ENCODE results near the gene ANKMY1. TPM values are rescaled to one million over a fixed set of nuclear protein-coding genes. Genes with fewer than 3 reads are reported as not detected.

Gene ANKMY1
- total and polyA plus RNA-seq, 5 donors from 2014 or later, result 3.8 to 37.2 (median 9.6) TPM

- Histone ChIP-seq H3K36me3 (ENCODE audit: control insufficient read depth, insufficient read depth, low read length) (peaks cover 27% of the 10 kb centered on the region), H3K27ac (ENCODE audit: insufficient read depth, low read length, poor library complexity, severe bottlenecking) (peak overlapping the region; percentile 94), H3K27me3 (ENCODE audit: control insufficient read depth, insufficient read depth, low read length) (no peaks in the 10 kb centered on the region), H3K4me1 (ENCODE audit: control insufficient read depth, insufficient read depth, low read length, poor library complexity, severe bottlenecking) (peaks cover 41% of the 10 kb centered on the region), H3K4me3 (ENCODE audit: low read depth, low read length) (peak overlapping the region; percentile 75), H3K9me3 (ENCODE audit: control insufficient read depth in 2 of 2, low read length in 2 of 2) (no peaks in the 10 kb centered on the region)
- DNase-seq (peak; percentile 48 to 78 (median 56)), ATAC-seq (ENCODE audit: low read depth in 2 of 2) (peak; percentile 20 to 21)
- Mint-ChIP-seq H3K36me3 (peaks cover 3% of the 10 kb centered on the region), H3K9me3 (no peaks in the 10 kb centered on the region), H3K27me3 (no peaks in the 10 kb centered on the region), H3K4me3 (peak overlapping the region; percentile 94 to 100 (median 96)), H3K4me1 (peaks cover 4 to 55% (median 29%) of the 10 kb centered on the region in 4 donors), H3K27ac (peak overlapping the region; percentile 77 to 94 (median 79))
Measured at GRCh38 chr2:240586919-240587800, 29.4 kb upstream of the ANKMY1 start.

GRCh38 chr2:240586198-240586918 is 28.6 kb upstream of the ANKMY1 start, which contains the start of gene CAPN10:
Gene CAPN10, plus strand, starts transcription at chr2:240586734. Its CDS starts 178 bp downstream, at chr2:240586912.
- Histone ChIP-seq H3K27ac (ENCODE audit: insufficient read depth, low read length, poor library complexity, severe bottlenecking) (peak within 1 kb of the TSS; percentile 94), H3K4me1 (ENCODE audit: control insufficient read depth, insufficient read depth, low read length, poor library complexity, severe bottlenecking) (peaks cover 41% of the 10 kb centered on the region), H3K9me3 (ENCODE audit: control insufficient read depth in 2 of 2, low read length in 2 of 2) (no peaks in the 10 kb centered on the region), H3K36me3 (ENCODE audit: control insufficient read depth, insufficient read depth, low read length) (peaks cover 20% of the 10 kb centered on the region), H3K4me3 (ENCODE audit: low read depth, low read length) (peak within 1 kb of the TSS; percentile 79), H3K27me3 (ENCODE audit: control insufficient read depth, insufficient read depth, low read length) (no peaks in the 10 kb centered on the region)
- peak within 1 kb of the TSS; percentile 96 to 98 (median 98) for H3K27ac Mint-ChIP-seq
- no peaks in the 10 kb centered on the region for H3K27me3 Mint-ChIP-seq
- peaks cover 4 to 61% (median 30%) of the 10 kb centered on the region in 4 donors for H3K4me1 Mint-ChIP-seq
- peak; percentile 88 to 90 for ATAC-seq (ENCODE audit: low read depth in 2 of 2)
- DNase-seq, result peak; percentile 96 to 97 (median 97)
- H3K36me3 Mint-ChIP-seq, result peaks cover 10% of the 10 kb centered on the region
- H3K4me3 Mint-ChIP-seq, result peak within 1 kb of the TSS; percentile 94 to 100 (median 96)
- no peaks in the 10 kb centered on the region for H3K9me3 Mint-ChIP-seq

GRCh38 chr2:240585681-240586197 is 28.0 kb upstream of the ANKMY1 start:
- H3K4me3 Mint-ChIP-seq, result peak overlapping the region; percentile 93 to 100 (median 95)
- Histone ChIP-seq H3K27ac (ENCODE audit: insufficient read depth, low read length, poor library complexity, severe bottlenecking) (peak overlapping the region; percentile 94), H3K27me3 (ENCODE audit: control insufficient read depth, insufficient read depth, low read length) (no peaks in the 10 kb centered on the region), H3K9me3 (ENCODE audit: control insufficient read depth in 2 of 2, low read length in 2 of 2) (no peaks in the 10 kb centered on the region), H3K4me3 (ENCODE audit: low read depth, low read length) (peak overlapping the region; percentile 79), H3K36me3 (ENCODE audit: control insufficient read depth, insufficient read depth, low read length) (peaks cover 15% of the 10 kb centered on the region), H3K4me1 (ENCODE audit: control insufficient read depth, insufficient read depth, low read length, poor library complexity, severe bottlenecking) (peaks cover 41% of the 10 kb centered on the region)
- no peaks in the 10 kb centered on the region for H3K9me3 Mint-ChIP-seq
- peak overlapping the region; percentile 96 to 98 (median 98) for H3K27ac Mint-ChIP-seq
- peaks cover 4 to 59% (median 30%) of the 10 kb centered on the region in 4 donors for H3K4me1 Mint-ChIP-seq
- ATAC-seq (ENCODE audit: low read depth in 2 of 2) (no peak), DNase-seq (no peak)
- peaks cover 14% of the 10 kb centered on the region for H3K36me3 Mint-ChIP-seq
- no peaks in the 10 kb centered on the region for H3K27me3 Mint-ChIP-seq

DNA sequence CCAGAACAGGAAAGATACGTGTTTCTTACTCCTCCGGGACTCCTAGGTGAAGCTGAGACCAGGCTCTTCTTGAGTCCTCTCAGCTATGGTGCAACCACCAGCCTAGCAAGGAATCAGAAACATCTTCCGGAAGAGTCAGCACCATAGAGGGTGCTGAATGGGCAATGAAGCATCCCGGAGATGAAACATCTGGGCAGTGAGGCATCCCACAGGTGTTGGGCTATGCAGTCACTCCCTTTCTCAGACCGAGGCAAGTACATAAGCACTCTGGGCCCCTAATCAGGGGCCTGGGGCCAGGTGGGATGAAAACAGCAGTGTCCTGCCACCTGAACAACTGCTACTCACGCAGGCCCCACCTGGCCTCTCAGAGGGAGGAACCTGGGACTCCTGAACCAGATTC is 27.3 kb upstream of the ANKMY1 start:
- no peak overlapping the region for H3K27ac ChIP-seq (ENCODE audit: insufficient read depth, low read length, poor library complexity, severe bottlenecking)
- Mint-ChIP-seq H3K27ac (no peak overlapping the region), H3K4me3 (peak overlapping the region; percentile 56 to 96 (median 94)), H3K27me3 (no peaks in the 10 kb centered on the region), H3K9me3 (no peaks in the 10 kb centered on the region), H3K36me3 (peaks cover 21% of the 10 kb centered on the region), H3K4me1 (peaks cover 6 to 62% (median 33%) of the 10 kb centered on the region in 4 donors)
- H3K27me3 ChIP-seq (ENCODE audit: control insufficient read depth, insufficient read depth, low read length), result no peaks in the 10 kb centered on the region
- H3K4me1 ChIP-seq (ENCODE audit: control insufficient read depth, insufficient read depth, low read length, poor library complexity, severe bottlenecking), result peaks cover 44% of the 10 kb centered on the region
- peak overlapping the region; percentile 79 for H3K4me3 ChIP-seq (ENCODE audit: low read depth, low read length)
- peaks cover 12% of the 10 kb centered on the region for H3K36me3 ChIP-seq (ENCODE audit: control insufficient read depth, insufficient read depth, low read length)
- H3K9me3 ChIP-seq (ENCODE audit: control insufficient read depth in 2 of 2, low read length in 2 of 2), result no peaks in the 10 kb centered on the region
- ATAC-seq (ENCODE audit: low read depth in 2 of 2) (no peak), DNase-seq (no peak)

DNA sequence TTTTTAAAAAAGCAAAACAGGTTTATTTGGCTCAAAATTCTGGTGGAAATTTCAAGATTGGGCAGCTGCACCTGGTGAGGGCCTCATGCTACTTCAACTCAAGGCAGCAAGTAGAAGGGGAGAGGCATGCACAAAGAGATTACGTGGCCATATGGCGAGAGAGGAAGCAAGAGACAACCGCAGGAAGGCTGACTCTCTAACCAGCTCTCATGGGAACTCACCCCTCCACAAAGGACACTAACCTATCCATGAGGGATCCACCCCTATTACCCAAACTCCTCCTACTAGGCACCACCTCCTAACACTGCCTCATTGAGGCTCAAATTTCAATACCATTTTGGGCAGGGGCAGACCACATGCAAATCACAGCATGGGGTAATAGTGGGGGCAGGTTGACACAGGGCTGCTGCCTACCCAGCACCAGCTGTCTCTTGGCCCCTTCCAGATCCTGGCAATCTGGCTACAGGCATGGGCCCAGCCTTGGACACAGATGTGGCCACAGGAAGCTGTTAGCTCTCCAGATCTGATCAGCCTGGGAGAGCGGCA is 26.8 kb upstream of the ANKMY1 start:
- no peaks in the 10 kb centered on the region for H3K9me3 Mint-ChIP-seq
- no peaks in the 10 kb centered on the region for H3K27me3 Mint-ChIP-seq
- H3K27me3 ChIP-seq (ENCODE audit: control insufficient read depth, insufficient read depth, low read length), result no peaks in the 10 kb centered on the region
- H3K36me3 Mint-ChIP-seq, result peaks cover 25% of the 10 kb centered on the region
- H3K36me3 ChIP-seq (ENCODE audit: control insufficient read depth, insufficient read depth, low read length), result peaks cover 8% of the 10 kb centered on the region
- H3K9me3 ChIP-seq (ENCODE audit: control insufficient read depth in 2 of 2, low read length in 2 of 2), result no peaks in the 10 kb centered on the region
- no peak for ATAC-seq (ENCODE audit: low read depth in 2 of 2)
- H3K27ac ChIP-seq (ENCODE audit: insufficient read depth, low read length, poor library complexity, severe bottlenecking), result no peak overlapping the region
- no peak overlapping the region for H3K4me3 ChIP-seq (ENCODE audit: low read depth, low read length)
- peaks cover 49% of the 10 kb centered on the region for H3K4me1 ChIP-seq (ENCODE audit: control insufficient read depth, insufficient read depth, low read length, poor library complexity, severe bottlenecking)
- DNase-seq, result peak in 1 of 3 donors; percentile 9
- peaks cover 12 to 66% (median 39%) of the 10 kb centered on the region in 4 donors for H3K4me1 Mint-ChIP-seq
- peak overlapping the region; percentile 56 to 94 (median 82) for H3K4me3 Mint-ChIP-seq
- H3K27ac Mint-ChIP-seq, result peak overlapping the region in 1 of 3 donors; percentile 55

DNA sequence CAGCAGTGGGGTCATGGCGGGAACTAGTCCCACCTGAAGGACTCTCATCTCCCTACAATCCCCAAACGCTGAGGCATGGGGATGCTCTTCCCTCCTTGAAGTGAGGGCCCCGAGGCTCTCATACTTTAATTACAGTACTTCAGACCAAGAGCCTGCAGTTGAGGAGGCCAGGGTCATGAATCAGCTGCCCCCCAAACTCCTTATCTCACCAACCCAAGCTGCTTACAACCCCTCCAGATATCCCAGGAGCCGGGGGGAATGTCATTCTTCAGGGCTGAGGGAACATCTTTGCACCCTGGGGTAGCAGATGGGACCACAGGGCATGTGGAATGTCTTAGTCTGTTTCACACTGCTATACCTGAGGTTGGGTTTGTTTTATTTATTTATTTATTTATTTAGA is 26.0 kb upstream of the ANKMY1 start:
- Mint-ChIP-seq H3K36me3 (peaks cover 25% of the 10 kb centered on the region), H3K4me1 (peaks cover 14 to 68% (median 38%) of the 10 kb centered on the region in 4 donors), H3K27ac (no peak overlapping the region), H3K4me3 (peak overlapping the region in 2 of 4 donors; percentile 65 to 81), H3K27me3 (no peaks in the 10 kb centered on the region), H3K9me3 (no peaks in the 10 kb centered on the region)
- H3K4me1 ChIP-seq (ENCODE audit: control insufficient read depth, insufficient read depth, low read length, poor library complexity, severe bottlenecking), result peaks cover 55% of the 10 kb centered on the region
- no peak overlapping the region for H3K4me3 ChIP-seq (ENCODE audit: low read depth, low read length)
- no peak overlapping the region for H3K27ac ChIP-seq (ENCODE audit: insufficient read depth, low read length, poor library complexity, severe bottlenecking)
- ATAC-seq (ENCODE audit: low read depth in 2 of 2) (no peak), DNase-seq (no peak)
- H3K27me3 ChIP-seq (ENCODE audit: control insufficient read depth, insufficient read depth, low read length), result no peaks in the 10 kb centered on the region
- H3K36me3 ChIP-seq (ENCODE audit: control insufficient read depth, insufficient read depth, low read length), result peaks cover 5% of the 10 kb centered on the region
- no peaks in the 10 kb centered on the region for H3K9me3 ChIP-seq (ENCODE audit: control insufficient read depth in 2 of 2, low read length in 2 of 2)

DNA sequence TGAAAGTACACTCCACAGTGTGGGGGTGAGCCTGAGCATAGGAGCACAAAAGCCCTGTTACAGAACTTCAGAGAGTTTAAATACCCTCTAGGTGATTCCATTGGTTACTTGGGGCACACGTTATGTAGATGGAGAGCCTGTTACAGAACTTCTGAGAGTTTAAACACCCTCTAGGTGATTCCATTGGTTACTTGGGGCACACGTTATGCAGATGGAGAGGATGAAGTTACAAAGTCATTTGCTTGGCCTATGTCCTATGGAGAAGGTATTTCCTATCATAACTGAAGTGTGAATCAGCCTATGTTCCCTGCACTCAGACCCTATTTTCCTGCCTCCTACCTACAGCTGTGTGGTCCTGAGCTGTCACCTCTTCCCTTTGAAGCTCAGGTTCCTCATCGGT is 25.0 kb upstream of the ANKMY1 start:
- peak overlapping the region in 2 of 3 donors; percentile 38 to 49 for H3K27ac Mint-ChIP-seq
- H3K36me3 Mint-ChIP-seq, result peaks cover 25% of the 10 kb centered on the region
- peak overlapping the region in 2 of 4 donors; percentile 51 to 65 for H3K4me3 Mint-ChIP-seq
- H3K27me3 Mint-ChIP-seq, result no peaks in the 10 kb centered on the region
- H3K9me3 ChIP-seq (ENCODE audit: control insufficient read depth in 2 of 2, low read length in 2 of 2), result no peaks in the 10 kb centered on the region
- H3K9me3 Mint-ChIP-seq, result no peaks in the 10 kb centered on the region
- DNase-seq (no peak), ATAC-seq (ENCODE audit: low read depth in 2 of 2) (no peak)
- H3K36me3 ChIP-seq (ENCODE audit: control insufficient read depth, insufficient read depth, low read length), result peaks cover 5% of the 10 kb centered on the region
- no peak overlapping the region for H3K4me3 ChIP-seq (ENCODE audit: low read depth, low read length)
- no peaks in the 10 kb centered on the region for H3K27me3 ChIP-seq (ENCODE audit: control insufficient read depth, insufficient read depth, low read length)
- H3K27ac ChIP-seq (ENCODE audit: insufficient read depth, low read length, poor library complexity, severe bottlenecking), result no peak overlapping the region
- H3K4me1 Mint-ChIP-seq, result peaks cover 14 to 60% (median 28%) of the 10 kb centered on the region in 4 donors
- H3K4me1 ChIP-seq (ENCODE audit: control insufficient read depth, insufficient read depth, low read length, poor library complexity, severe bottlenecking), result peaks cover 52% of the 10 kb centered on the region

Data from CD4-positive, CD25-positive, alpha-beta regulatory T cell (primary cell).